Right cardiac atrium (tissue), 5 donors: ENCODE measurements around the gene TMEM161A. TPM values are rescaled to one million over a fixed set of nuclear protein-coding genes. Genes with fewer than 3 reads are reported as not detected.
"Not testable (repeated sequence)": the region's sequence is repeated elsewhere in the genome, so short reads cannot be mapped to it uniquely, and the experiment has no call there.

ENCODE experiments used
- ATAC-seq, 2 donors: fragments of 200-7000 bp; cut with Tn5 transposase; one replicate each; pipeline versions ENCODE4 v1.8.0 to v1.9.1; 2020; ENCODE audit warnings: moderate library complexity in 2 of 2, mild to moderate bottlenecking in 1 of 2
- DNase-seq, 3 donors: peaks; one replicate each; pipeline ENCODE4 v3.0.0-alpha.2; 2020
- H3K27ac ChIP-seq: one replicate; pipeline ENCODE4 v1.5.1; 2013; ENCODE audit warnings: mild to moderate bottlenecking, low read length, control low read depth, moderate library complexity
- H3K27me3 ChIP-seq: one replicate; pipeline ENCODE4 v1.6.1; 2013; ENCODE audit not compliant: control insufficient read depth, insufficient read depth
- H3K4me1 ChIP-seq: one replicate; pipeline ENCODE4 v1.6.1; 2013; ENCODE audit warnings: low read length; ENCODE audit not compliant: control insufficient read depth, insufficient read depth
- H3K4me3 ChIP-seq: one replicate; pipeline ENCODE4 v1.5.1; 2013; ENCODE audit warnings: low read length, control low read depth
- H3K9me3 ChIP-seq: one replicate; pipeline ENCODE4 v1.6.1; 2013; ENCODE audit warnings: low read length; ENCODE audit not compliant: control insufficient read depth
- WGBS: extraction: QIAGEN DNeasy Blood & Tissue Kit; methylation state at CpG from one replicate; pipeline ENCODE4 v1.1.7; 2013; 5-methylcytosine and 5-hydroxymethylcytosine counted together
- intact Hi-C, 4 donors: fragments of 100-400 bp; cut with DNase I; formaldehyde crosslinking; loops; one replicate each; pipeline versions ENCODE4 v1.11.0 to v1.14.0; 2022 to 2023
- long read RNA-seq, 4 donors: library from polyadenylated mRNA; unstranded; transcript quantifications; one replicate each; pipeline ENCODE4 v2.0.0, GENCODE V29; 2020 to 2021
- polyA plus RNA-seq: library from polyadenylated mRNA; stranded (reverse); fragments of 200-250 nt; gene quantifications from one replicate; pipeline ENCODE4 v1.2.3, GENCODE V29; 2013
- total RNA-seq, 4 donors: library from RNA; stranded (reverse); fragmentation: NEBNext Ultra II Directional; extraction: Animal tissue kit (Norgen Biotek cat#: 25700); gene quantifications; one replicate each; pipeline ENCODE4 v1.2.1, GENCODE V29; 2021
- donor health status: healthy with polysubstance abuse.
- donor health status: DM: no; HTN: yes; CAD: no.
- donor health status: DM: no; HTN: no; CAD: no.
- donor health status: DM: no; HTN: yes; CAD: no; lungs with severe emphysema.
- donor health status: DM: yes; HTN: yes; CAD: no.

The TMEM161A gene
- total RNA-seq (10 to 100 TPM; 14.0 to 27.0 (median 21.0) TPM), polyA plus RNA-seq (19.5 TPM)
- long read RNA-seq, donor 1, transcript TMEM161A-201 (12 exons, 1,820 nt) = major isoform, 20 of 28 reads
- long read RNA-seq, donor 1, partial matches to known transcripts = 5 of 28 reads
- long read RNA-seq, donor 1, other reads (novel, unspliced or antisense) = 1 of 28 reads
- long read RNA-seq, donor 2, transcript TMEM161A-205 (11 exons, 1,923 nt) = minor isoform, 7 of 45 reads
- long read RNA-seq, donor 2, transcript TMEM161A-201 (12 exons, 1,820 nt) = major isoform, 26 of 45 reads
- long read RNA-seq, donor 2, partial matches to known transcripts = 3 of 45 reads
- long read RNA-seq, donor 2, other reads (novel, unspliced or antisense) = 8 of 45 reads
- long read RNA-seq, donor 3, transcript TMEM161A-201 (12 exons, 1,820 nt) = major isoform, 81 of 104 reads
- long read RNA-seq, donor 3, partial matches to known transcripts = 9 of 104 reads
- long read RNA-seq, donor 3, other reads (novel, unspliced or antisense) = 8 of 104 reads
- long read RNA-seq, donor 4, transcript TMEM161A-201 (12 exons, 1,820 nt) = major isoform, 31 of 49 reads
- long read RNA-seq, donor 4, partial matches to known transcripts = 4 of 49 reads
- long read RNA-seq, donor 4, other reads (novel, unspliced or antisense) = 10 of 49 reads

DNA sequence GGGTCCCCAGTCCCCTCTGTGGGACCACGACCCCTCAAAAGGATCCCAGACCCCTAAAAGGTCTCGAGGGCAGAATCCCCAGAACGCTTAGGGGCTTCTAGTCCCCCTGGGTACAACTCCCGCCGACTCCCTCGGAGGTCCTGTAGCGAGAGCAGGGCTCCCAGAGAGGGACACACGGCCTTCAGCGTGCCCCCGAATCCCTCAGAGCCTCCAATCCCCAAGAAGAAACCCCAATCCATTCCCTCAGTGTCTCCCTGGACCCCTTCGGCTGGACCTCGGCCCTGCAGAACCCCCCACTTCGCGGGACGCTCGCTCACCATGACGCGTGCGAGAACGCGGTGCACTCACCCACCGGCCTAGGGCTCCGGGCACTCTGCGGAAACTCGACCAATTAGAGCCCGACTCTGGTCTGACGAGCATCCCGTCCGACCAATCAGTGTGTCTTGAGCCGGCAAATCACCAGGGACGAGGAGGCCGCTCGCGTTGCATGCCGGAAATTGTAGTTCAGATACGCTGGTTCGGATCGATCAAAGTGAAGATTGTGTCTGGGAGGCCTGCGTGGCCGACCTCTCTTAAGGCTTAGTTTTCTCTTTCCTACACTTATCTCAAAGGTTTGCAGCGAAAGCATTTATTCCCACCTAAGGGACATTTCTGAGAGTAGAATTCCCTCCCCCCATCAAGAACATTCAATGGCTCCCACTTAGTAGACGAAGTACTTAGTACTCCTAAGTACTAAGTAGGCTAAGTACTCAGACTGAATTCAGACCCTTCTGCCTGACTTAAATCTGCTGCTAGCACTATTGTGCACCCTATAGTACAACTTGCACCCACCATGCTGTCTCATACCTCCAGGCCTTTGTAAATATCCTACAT is at the start of gene TMEM161A:
TSS of gene TMEM161A (minus strand) at position 370 of the 873 bp plus-strand sequence. CDS start at position 320, 50 bp downstream.
- DNase-seq (peak; percentile 97 to 99 (median 98)), ATAC-seq (peak; percentile 98)
- 2% methylated on average over 42 of the region's 42 CpGs for WGBS
- H3K4me3 ChIP-seq = peak within 1 kb of the TSS; percentile 86
- H3K9me3 ChIP-seq = no peaks in the 10 kb centered on the region
- H3K27ac ChIP-seq = peak within 1 kb of the TSS; percentile 33
- H3K27me3 ChIP-seq = no peaks in the 10 kb centered on the region
- intact Hi-C loops = loop anchor here in 3 of 4 donors (5.0 to 10.0 kb wide), 3 partner anchors 74 to 81 kb away; partner anchors contain the start of gene SLC25A42 (in 2 of the 3)
- no peaks in the 10 kb centered on the region for H3K4me1 ChIP-seq

DNA sequence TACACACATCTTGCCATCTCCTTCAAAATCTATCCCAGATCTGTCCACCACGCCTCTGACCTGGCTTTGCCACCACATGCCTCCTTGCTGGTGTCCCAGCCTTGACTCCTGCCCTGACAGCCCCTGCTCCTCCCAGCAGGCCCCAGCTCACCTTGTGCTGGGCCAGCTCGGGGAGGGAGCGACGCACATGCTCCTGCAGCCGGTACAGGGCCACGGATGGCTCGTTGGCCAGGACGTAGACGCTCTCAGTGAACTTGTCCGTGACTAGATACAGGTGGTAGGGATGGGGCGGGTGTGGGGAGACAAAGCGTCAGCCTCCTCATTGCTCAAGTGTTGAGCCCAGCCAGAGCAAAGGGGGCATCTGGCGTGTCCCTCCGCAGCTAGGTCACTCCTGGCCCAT is 48.5 kb upstream of the TMEM161A start:
- ATAC-seq (no peak), DNase-seq (no peak)
- WGBS = 92% methylated on average over 14 of the region's 14 CpGs
- no peak overlapping the region for H3K4me3 ChIP-seq
- intact Hi-C loops = no loop called here
- peaks cover 3% of the 10 kb centered on the region for H3K4me1 ChIP-seq
- H3K27me3 ChIP-seq = no peaks in the 10 kb centered on the region
- H3K27ac ChIP-seq = no peak overlapping the region
- no peaks in the 10 kb centered on the region for H3K9me3 ChIP-seq

DNA sequence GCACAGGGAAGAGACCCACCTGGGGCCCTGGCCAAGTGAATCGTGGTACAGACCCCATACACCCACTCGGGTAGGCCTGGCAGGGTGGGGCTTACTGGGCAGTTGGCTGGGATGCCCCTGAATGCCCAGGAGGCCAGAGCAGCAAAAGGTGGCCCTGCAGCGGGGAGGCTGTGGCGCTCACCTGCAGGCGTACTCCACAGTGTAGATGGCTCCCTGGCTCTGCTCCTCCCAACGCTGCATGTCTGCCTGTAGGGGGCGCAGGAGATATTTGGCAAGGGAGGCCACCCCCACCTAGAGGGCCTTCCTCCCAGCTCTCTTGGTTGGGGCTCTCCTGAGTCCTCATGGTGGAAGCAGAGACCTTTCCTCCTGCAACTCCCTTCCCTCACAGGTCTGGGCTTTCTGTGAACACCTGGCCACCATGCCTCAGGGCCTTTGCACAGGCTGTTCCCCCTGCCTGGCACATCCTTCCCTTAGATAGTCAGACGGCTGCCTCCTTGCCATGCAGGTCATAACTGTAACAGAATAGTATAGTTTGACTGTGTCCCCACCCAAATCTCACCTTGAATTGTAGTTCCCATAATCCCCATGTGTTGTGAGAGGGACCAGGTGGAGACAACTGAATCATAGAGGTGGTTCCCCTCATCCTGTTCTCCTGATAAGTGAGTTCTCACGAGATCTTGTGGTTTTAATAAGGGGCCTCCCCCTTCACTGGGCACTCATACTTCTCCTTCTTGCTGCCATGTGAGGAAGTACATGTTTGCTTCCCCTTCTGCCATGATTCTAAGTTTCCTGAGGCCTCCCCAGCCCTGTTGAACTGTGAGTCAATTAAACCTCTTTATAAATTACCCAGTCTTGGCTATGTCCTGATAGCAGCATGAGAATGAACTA is 47.8 kb upstream of the TMEM161A start:
- DNase-seq (no peak), ATAC-seq (peak; percentile 57 to 59)
- no peak overlapping the region for H3K27ac ChIP-seq
- H3K4me1 ChIP-seq = peaks cover 2% of the 10 kb centered on the region
- no peaks in the 10 kb centered on the region for H3K9me3 ChIP-seq
- H3K27me3 ChIP-seq = no peaks in the 10 kb centered on the region
- intact Hi-C loops = no loop called here
- WGBS = 62% methylated on average over 9 of the region's 9 CpGs
- no peak overlapping the region for H3K4me3 ChIP-seq

DNA sequence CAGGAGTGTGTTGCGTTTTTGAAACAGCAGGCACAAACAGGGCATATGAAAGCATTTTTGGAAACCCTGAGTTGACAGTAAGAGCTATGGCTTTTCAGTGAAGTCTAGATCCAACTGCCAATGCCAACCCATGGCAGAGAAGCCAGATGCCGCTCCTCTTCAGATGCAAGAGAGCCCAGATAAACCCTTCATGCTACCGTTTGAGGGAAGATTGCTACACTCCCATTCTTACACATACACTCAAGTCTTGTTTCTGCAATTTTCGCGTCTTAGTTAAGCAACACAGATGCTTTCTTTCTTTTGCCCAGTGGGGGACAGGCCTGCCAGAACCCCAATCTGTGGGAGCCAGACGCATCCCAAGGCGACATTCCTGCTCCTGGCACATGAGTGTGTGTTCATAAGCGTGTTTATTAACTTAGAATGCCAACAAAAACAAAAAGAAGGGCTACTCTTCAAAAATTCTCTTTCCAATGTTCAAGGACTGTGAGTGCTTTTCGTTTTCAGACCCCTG is 43.3 kb upstream of the TMEM161A start:
- Histone ChIP-seq H3K27ac (no peak overlapping the region), H3K4me3 (no peak overlapping the region), H3K4me1 (no peaks in the 10 kb centered on the region), H3K27me3 (no peaks in the 10 kb centered on the region), H3K9me3 (no peaks in the 10 kb centered on the region)
- intact Hi-C loops = no loop called here
- WGBS = 90% methylated on average over 9 of the region's 9 CpGs
- ATAC-seq (no peak), DNase-seq (no peak)

DNA sequence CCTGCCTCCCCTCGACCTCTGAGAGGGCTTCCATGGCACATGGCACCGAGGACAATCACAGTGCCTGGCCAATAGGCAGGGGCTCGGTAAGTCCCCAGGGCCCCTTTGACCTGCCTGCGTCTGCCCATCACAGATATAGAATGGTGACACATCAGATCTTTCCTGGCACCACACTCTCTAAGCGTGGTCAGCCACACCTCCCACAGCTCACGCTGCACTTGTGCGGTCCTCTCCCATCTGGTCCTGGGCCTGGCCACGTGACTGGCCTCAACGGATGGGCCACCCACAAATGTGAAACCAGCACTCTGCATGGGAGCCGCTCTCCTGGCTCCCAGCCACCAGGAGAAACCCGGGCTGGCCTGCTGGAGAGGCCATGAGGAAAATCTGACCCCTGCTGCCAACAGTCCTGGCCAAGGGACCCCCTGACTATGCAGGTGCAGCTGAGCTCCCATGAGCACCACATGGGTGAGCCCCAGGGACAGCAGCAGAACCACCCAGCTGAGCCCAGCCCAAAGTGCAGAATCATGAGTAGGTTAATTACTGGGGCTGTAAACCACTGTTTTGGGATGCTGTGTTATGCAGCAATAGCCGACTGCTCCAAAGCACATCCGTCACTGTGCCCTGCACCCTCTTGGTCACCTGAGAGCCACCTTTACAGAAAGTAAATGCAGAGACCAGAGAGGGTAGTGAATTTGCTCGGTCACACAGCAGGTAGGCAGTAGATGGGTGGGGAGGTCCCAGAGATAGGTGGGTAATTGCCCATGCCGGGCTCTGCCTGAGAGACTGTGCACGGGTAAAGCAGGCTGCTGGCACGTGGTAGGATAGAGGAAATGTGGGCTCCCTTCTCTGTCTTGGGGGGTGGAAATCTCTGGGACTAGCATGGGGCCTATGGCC is 41.5 kb upstream of the TMEM161A start:
- ATAC-seq (no peak), DNase-seq (no peak)
- intact Hi-C loops = no loop called here
- H3K27me3 ChIP-seq = no peaks in the 10 kb centered on the region
- no peaks in the 10 kb centered on the region for H3K4me1 ChIP-seq
- H3K4me3 ChIP-seq = no peak overlapping the region
- no peaks in the 10 kb centered on the region for H3K9me3 ChIP-seq
- no peak overlapping the region for H3K27ac ChIP-seq
- WGBS = 83% methylated on average over 17 of the region's 17 CpGs

DNA sequence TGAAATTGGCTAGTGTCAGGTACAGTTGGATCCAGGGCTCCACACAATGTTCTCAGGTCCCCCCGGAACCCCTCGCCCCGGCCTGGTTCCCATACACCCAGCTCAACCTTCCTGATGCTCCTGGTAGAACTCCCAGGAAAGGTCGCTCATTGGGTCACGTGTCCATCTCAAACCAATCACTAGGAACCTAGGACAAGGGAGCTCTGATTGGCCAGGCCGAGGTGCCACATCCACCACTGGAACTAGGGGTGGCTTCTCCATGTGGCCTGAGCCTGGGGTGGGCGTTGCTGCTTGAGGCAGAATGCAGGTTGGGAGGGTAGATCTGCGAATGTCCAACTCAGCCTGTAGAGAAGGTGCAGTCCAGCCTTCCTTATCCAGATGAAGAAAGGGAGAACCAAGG is 38.7 kb upstream of the TMEM161A start:
- no peaks in the 10 kb centered on the region for H3K9me3 ChIP-seq
- 87% methylated on average over 8 of the region's 8 CpGs for WGBS
- no peak for ATAC-seq
- no peak overlapping the region for H3K4me3 ChIP-seq
- no peak for DNase-seq
- H3K4me1 ChIP-seq = no peaks in the 10 kb centered on the region
- no peaks in the 10 kb centered on the region for H3K27me3 ChIP-seq
- no peak overlapping the region for H3K27ac ChIP-seq
- intact Hi-C loops = no loop called here

DNA sequence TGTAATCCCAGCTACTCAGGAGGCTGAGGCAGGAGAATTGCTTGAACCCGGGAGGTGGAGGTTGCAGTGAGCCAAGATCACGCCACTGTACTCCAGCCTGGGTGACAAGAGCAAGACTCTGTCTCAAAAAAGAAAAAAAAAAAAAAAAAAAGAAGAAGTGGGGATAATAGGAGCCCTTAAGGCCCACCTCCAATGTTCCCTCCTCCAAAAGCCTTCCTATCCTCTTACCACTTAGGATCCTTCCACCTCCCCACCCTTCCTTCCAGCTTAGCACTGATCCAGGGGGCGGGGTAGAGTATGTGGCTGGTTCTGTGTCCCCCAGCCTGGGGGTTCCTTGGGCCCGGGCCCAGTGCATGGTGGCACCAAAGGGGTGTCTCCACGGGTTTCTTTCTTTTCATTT is 35.0 kb upstream of the TMEM161A start:
- intact Hi-C loops, H3K4me1 ChIP-seq, H3K4me3 ChIP-seq, DNase-seq, H3K27ac ChIP-seq, ATAC-seq, H3K27me3 ChIP-seq, H3K9me3 ChIP-seq: not testable (repeated sequence)
- WGBS = 86% methylated on average over 5 of the region's 5 CpGs

DNA sequence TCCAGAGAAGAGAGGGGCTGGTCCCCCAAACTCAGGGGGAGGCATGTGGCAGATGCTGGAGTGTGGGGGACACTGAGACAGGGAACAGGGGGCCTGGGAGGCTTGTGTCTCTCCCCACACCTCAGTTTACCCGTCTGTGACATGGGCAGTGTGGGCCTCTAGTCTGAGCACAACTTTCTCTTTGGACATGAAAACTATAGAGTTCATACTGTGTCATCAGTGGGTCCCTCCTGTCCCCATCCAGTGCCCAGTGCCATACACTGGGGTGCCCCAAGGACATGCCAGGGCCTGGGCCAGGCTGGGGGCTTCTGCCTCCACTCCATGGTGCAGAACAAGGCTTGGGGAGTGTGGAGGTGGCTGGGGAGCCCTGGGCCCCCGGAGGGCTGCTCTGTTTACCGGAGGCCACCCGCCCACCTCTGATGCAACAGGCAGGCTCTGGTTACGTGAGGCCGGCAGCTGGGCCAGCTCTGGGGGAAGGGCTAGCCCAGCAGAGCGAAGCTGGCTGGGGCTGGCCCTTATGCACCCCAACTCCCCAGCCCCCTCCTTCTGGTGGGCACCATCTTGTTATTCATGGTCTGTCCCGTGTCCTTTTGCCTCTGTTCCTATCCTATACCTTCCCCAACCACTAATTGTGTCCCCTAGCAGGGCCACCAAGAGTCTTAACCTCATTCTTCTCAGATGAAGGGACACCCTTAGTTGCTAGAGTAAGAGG is 33.7 kb upstream of the TMEM161A start:
- intact Hi-C loops = no loop called here
- H3K4me3 ChIP-seq = no peak overlapping the region

More for the DNA sequence above, 33.7 kb upstream of the TMEM161A start:
- DNase-seq (no peak), ATAC-seq (no peak)
- no peak overlapping the region for H3K27ac ChIP-seq
- no peaks in the 10 kb centered on the region for H3K4me1 ChIP-seq
- H3K27me3 ChIP-seq = no peaks in the 10 kb centered on the region
- 51% methylated on average over 8 of the region's 8 CpGs for WGBS
- H3K9me3 ChIP-seq = no peaks in the 10 kb centered on the region
